ENCODE results near the gene GBGT1.

- no peak for TF ChIP-seq CTCF (conservative IDR thresholded peaks at IDR 0.05; ENCODE audit: low read depth, low read length)
- no peak for TF ChIP-seq EZH2 (IDR thresholded peaks at IDR 0.05; ENCODE audit: low read length, unreplicated experiment)
- TF ChIP-seq EZH2phosphoT487 (IDR thresholded peaks at IDR 0.05; ENCODE audit: borderline replicate concordance, low read length) = no peak
These were observed 59.7 kb downstream of the GBGT1 start for GRCh38 chr9:133103987-133104505.
